GM21786 (cell line): Measurements from ENCODE around the gene LRMDA.

Experiments used
- ATAC-seq: cut with Tn5 transposase; IDR thresholded peaks from one replicate; pipeline ENCODE4 v1.9.1; 2021; ENCODE audit not compliant: unreplicated experiment

The LRMDA gene

GRCh38 chr10:76270464-76270863, 839.0 kb downstream of the LRMDA start:
- ATAC-seq, result no peak

- no peak for ATAC-seq
Observed at GRCh38 chr10:76274933-76275332, 843.5 kb downstream of the LRMDA start.

- ATAC-seq, result no peak
Observed at GRCh38 chr10:76278811-76279460, 847.5 kb downstream of the LRMDA start.

GRCh38 chr10:76281659-76282058, 850.2 kb downstream of the LRMDA start:
- no peak for ATAC-seq

- ATAC-seq, result no peak
Observed at GRCh38 chr10:76282061-76283025, 850.9 kb downstream of the LRMDA start.

GRCh38 chr10:76284351-76284750, 852.9 kb downstream of the LRMDA start:
- no peak for ATAC-seq

GRCh38 chr10:76285012-76285411, 853.6 kb downstream of the LRMDA start:
- ATAC-seq, result no peak

GRCh38 chr10:76285515-76285914, 854.1 kb downstream of the LRMDA start:
- no peak for ATAC-seq

GRCh38 chr10:76286536-76286935, 855.1 kb downstream of the LRMDA start:
- ATAC-seq, result no peak

- ATAC-seq, result no peak
Observed at GRCh38 chr10:76287856-76288255, 856.4 kb downstream of the LRMDA start.

GRCh38 chr10:76291175-76291574, 859.8 kb downstream of the LRMDA start:
- no peak for ATAC-seq

- ATAC-seq, result no peak
Observed at GRCh38 chr10:76291885-76292284, 860.5 kb downstream of the LRMDA start.

- ATAC-seq, result no peak
Observed at GRCh38 chr10:76296957-76297356, 865.5 kb downstream of the LRMDA start.

- no peak for ATAC-seq
Observed at GRCh38 chr10:76297358-76297757, 865.9 kb downstream of the LRMDA start.

- no peak for ATAC-seq
Observed at GRCh38 chr10:76297780-76298281, 866.4 kb downstream of the LRMDA start.

- ATAC-seq, result no peak
Observed at GRCh38 chr10:76298329-76298728, 866.9 kb downstream of the LRMDA start.

- ATAC-seq, result no peak
Observed at GRCh38 chr10:76299501-76299900, 868.1 kb downstream of the LRMDA start.

GRCh38 chr10:76301211-76301610, 869.8 kb downstream of the LRMDA start:
- no peak for ATAC-seq

- no peak for ATAC-seq
Observed at GRCh38 chr10:76301950-76302349, 870.5 kb downstream of the LRMDA start.

GRCh38 chr10:76302481-76302880, 871.1 kb downstream of the LRMDA start:
- no peak for ATAC-seq

- no peak for ATAC-seq
Observed at GRCh38 chr10:76302961-76303630, 871.7 kb downstream of the LRMDA start.
